Measurements from ENCODE around the gene PHYKPL.
A peak's percentile ranks its signal among the peaks of the same experiment; 100 is the strongest.

Gene PHYKPL

DNA sequence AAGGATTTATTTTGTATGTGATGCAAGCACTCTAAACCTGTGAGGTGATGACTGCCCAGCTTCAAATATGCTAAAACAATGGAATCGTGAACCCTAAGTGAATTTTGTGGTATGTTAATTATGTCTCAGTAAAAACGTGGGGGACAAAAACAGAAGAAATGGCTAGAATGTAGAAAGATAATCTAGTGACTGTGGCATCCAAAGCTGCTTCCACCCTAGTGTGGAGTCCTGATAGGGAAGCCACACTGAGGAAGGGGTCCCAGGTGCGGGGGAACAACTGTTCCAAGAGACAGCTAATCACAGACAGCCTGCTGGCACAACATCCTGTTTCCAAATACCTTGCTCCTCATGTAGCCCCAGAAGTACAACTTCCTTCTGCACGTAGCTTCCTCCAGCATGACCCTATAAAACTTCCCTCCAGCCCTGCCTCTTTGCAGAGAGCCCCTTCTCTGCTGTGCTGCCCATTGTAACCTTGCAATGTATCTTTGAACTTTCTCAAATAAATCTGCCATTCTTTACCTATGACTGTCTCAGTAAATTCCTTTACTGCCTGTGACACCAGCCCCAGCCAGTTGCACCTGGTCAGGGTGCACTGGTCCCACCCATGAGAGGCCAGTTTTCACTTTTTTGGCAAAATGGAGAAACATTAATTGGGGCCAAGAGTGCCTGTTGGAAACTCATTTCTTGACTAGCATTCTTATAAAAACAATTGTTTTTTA lies 50.3 kb downstream of the PHYKPL start:
- no peak for DNase-seq

DNA sequence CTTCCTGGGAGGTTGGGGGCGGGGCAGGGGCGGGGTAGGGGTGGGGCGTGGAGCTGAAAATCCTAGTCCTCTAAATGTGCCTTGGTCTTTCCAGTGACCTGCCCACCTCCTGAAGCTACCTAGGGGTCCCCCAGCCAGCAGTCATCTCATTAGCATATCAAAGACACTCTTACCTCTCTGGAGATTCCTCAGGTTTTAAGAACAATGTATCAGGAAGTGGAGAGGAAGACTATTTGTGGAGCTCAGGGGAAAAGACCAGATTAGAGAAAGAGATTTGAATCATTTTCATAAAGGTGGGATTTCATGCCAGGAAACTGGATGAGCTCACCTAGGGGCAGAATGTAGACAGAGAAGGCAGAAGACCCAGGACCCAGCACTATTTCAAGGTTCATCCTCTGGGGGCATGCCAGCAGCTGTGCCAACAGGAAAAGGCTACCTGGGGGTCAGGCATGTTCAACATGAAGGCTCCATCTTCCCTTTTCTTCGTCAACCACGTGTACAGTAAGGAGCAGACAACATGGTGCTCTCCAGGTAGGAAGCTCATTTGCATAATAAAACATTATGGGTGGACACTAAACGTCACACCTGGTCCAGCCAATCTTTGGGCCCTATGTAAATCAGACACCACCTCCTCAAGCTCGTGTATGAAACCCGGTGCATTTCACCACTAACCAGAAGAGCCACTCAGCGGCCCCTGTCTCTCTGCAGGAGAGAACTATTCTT lies 52.3 kb downstream of the PHYKPL start:
- DNase-seq: no peak

DNA sequence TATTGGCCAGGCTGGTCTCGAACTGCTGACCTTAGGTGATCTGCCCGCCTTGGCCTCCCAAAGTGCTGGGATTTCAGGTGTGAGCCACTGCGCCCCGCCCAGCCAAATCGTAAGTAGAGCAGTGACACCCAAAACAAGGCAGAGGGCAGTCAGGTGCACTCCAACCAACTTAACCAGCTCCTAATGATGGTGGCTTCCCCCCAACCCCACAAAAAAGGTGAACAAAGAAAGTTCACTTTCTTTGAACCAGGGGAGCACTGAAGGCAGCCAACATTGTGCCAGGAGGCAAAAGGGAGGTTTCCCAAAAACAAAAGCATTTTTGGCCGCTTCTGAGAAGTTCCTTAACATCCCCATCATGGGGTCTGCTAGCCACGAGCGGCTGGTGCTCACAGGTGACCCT lies 55.0 kb downstream of the PHYKPL start:
- no peak for DNase-seq

DNA sequence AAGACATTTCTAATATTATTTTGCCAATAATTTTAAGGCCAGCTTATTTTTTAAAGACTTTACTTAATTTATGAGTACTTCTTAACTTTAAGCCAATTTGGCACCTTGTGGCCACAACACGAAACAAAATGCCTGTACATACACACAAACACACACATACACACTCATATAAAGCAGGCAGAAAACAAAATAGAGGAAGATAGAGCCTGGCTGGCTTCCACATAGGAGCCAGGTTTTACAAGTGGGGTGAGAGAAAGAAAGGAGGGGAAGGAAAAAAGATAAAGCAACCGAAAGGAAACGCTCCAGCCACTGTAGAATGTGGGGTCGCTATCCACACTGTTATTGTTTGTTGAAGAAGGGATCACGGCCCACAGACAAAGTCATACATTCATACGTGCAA lies 55.8 kb downstream of the PHYKPL start:
- DNase-seq: no peak

DNA sequence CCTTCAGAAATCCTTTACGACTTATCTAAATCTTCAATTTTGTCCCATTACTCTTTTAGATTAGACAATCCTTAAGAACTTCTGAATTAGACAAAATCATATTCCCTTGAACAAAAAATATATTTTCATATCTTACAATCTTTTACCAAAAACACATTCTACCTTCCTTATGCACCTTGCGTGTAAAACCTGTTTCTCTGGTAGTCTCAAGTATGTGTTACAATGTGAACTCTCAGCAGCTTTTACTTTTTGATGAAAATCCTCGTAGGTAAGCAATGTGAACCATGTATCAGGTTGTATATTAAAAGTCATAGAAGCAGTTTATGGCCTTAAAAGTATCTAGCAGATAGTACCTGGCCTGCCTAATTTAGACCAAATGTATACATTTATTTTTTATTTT lies 58.1 kb downstream of the PHYKPL start:
- no peak for DNase-seq

DNA sequence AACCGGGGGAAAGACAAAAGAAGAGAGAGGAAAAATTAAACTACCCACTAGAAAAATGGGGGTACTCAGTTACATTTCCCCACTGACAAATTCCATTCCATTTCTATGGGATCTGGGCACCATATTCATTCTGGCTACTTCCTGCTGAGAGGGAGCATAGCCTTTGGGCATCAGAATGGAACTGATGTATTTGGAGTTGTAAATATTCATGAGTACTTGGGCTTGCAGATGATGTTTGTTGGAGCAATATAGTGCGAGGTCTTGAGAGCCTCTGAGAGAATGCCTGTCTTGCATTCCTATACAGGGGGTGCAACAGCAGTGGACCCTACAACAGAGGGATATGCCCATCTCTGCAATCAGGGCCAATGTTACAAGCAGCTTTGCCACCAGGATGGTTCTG lies 62.1 kb downstream of the PHYKPL start:
- no peak for DNase-seq

DNA sequence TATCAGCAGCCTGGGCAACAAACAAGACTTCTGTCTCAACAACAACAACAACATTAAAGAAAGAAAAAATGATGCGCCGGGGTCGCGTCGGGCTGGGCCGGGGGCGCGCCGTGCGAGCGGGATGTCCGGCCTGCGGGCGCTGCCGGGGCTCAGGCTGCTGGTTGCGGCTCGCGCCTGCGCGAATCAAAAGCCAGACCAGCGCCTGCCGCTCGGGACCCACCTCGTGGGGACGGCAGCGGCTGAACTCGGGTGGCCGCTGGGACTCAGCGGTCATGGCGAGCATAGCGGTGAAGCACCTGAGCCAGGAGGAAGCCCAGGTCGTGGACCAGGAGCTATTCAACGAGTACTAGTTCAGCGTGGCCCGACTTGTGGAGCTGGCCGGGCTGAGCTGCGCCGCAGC lies 67.0 kb downstream of the PHYKPL start:
- DNase-seq: no peak

DNA sequence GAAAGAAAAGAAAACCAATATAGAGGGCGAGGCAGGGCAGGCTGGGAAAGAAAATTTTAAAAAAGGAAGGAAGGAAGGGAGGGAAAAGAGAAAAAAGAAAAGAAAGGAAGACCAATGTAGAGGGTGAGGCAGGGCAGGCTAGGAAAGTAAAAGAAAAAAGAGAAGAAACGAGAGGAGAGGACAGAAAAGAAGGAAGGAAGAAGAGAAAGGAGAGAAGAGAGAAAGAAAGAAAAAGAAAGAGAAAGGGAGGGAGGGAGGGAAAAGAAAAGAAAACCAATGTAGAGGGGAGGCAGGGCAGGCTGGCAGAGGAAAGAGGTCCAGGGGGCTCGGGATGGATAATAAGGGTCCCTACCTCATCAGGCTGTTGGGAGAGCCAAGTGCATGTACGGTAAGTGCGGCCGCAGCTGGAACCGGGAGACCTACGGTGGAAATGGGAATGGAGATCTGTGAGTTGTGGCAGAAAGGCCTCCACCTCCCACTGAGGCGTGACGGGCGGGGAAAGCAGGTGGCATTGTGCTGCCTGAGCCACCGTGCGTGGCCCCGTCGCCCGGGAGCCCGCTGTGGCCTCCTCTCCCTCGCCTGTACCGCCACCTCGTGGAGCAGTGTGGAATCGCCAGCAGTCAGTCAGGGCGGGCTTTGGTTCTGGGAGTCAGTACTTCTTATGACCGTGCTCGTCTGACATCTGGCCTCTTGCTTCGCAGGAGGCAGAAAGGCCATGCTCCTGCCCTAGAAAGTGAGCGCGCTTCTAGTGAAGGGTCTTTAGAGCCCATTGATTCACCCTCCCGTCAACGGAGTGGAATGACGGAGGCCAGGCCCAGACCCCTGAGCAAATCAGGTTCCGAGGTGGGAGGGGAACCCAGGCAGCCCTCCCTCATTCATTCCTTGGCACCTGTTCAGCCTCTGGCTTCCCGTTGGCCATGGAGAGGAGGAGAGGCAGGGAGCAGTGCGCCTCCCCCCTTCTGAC lies 68.5 kb downstream of the PHYKPL start:
- DNase-seq: peak; percentile 39

DNA sequence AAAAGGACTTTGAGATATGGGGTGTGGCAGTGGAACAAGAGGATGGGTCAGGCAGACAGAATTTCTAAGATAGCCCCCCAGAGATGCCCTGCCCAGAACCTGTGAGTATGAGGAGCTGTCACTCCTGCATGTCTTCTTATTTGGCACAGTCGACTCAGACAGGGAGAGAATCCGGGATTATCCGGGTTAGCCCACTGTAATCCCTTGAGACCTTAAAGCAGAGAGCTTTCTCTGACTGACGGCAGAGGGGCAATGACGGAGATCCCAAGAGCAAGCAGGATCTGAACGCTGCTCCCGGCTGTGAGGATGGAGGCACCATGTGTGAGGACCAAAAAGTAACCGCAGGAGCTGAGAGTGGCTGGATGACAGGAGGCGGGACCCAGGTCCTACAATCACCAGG lies 70.1 kb downstream of the PHYKPL start:
- no peak for DNase-seq

DNA sequence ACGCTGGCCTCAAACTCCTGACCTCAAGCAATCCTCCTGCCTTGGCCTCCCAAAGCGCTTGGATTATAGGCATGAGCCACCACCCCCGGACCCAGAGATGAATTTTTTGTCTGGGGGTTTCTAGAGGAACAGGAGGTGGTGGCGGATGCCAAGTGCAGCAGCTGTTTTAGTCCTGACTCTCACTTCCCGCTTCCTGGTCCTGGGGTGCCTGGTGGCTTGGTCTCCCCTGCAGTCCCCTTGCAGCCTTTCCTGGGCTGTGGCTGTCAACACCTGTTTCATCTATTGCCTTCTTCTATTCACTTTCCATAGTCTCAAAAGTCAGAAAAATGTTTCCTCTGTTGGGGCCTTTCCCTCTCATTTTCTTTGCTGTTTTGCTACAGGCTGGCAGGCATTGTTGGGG lies 72.4 kb downstream of the PHYKPL start:
- DNase-seq: no peak
